HG03521 (cell line): ENCODE data around the gene XDH.

Source experiments
- ATAC-seq: cut with Tn5 transposase; IDR thresholded peaks from one replicate; pipeline ENCODE4 v1.9.1; 2021; ENCODE audit warnings: mild to moderate bottlenecking, moderate library complexity; ENCODE audit not compliant: unreplicated experiment

The XDH gene

GRCh38 chr2:31333046-31333445 is 81.5 kb downstream of the XDH start:
- ATAC-seq, result no peak

DNA sequence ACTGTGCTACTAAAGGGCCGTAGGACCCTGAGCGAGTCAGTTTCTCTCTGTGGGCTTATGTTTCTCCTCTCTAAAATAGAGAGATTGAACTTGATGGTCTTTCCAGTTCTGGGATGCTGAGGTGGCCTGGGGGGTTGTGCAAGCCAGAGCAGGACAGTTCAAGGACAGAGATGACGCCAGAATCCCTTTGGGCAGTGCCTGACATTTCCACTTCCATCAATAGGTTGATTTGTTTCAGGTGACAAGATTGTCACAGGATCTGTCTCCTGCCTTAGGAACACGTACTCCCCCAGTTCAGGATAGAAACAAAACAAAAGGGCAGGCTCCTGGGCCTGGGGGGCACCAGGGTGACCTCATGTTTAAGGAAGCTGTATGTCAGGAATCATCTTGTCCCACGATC is 82.0 kb downstream of the XDH start:
- no peak for ATAC-seq

GRCh38 chr2:31331156-31331555 is 83.4 kb downstream of the XDH start:
- ATAC-seq, result no peak

DNA sequence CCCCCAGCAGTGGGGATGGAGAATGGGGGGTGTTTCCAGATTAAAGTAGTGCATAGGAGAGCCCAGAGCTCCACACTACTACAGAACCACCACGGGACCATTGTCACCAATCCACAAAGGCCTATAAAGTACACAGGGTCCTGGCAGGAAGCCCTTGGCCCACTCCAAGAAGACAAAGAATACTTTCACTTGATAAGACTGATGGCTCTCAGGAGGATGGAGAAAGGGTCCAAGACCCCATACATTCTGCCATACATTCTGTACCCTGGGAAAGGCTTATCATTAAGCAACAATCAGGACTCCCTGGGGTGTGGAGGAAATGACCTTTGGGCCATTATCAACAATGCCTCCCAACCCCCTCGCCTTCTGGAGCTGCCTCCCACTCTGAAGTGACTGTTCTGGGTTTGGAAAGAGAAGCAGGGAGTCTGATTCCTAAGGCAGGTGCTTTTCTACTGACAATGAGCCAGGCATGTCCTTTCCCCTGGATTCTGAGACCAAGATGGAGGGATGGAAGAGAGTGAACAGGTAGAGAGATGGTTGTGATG is 85.4 kb downstream of the XDH start:
- ATAC-seq, result no peak

GRCh38 chr2:31328026-31328425 is 86.5 kb downstream of the XDH start:
- no peak for ATAC-seq

DNA sequence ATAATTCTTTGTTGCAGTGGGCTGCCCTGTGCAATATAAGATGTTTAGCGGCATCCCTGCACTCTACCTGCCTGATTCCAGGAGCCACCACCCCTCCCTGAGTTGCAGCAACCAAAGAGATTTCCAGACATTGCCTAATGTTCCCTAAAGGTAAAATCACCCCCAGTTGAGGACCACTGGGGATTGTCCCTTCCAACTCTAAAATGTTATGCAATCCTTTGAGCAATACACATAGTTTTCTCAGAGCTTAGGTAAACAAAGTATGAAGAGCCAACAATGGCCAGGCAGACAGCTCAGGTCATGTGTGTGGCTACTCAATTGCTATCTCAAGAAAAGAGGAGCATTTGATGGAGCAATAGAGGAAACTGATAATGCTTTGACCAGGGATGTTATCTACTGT is 87.0 kb downstream of the XDH start:
- ATAC-seq, result no peak

DNA sequence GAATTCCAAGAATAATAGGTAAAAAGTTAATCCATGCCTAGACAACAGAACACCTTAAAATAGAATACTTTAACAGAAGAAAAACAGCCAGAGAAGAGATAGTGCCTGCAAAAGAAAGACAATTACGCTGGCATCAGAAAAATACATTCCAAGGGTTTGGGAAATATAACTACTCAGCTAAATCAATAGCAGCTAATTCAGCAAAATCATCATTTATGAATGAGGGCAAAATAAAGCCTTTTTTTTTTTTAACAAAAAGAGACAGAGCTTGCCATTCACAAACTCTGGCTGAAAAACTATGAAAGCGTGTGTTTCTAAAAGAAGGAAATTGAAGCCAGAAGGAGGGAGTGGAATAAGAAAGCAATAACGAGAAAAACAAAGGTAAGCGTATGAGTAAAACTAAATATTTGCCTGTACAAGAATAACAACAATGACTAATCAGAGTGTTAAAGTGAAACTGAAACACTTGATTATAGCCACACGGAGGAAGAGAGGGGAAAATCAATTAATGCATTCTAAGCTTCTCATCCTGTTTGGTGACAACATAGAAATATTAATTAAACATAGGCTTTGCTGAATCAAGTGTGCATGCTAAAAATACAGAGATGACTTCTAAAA is 90.4 kb downstream of the XDH start:
- ATAC-seq, result peak; percentile 91

DNA sequence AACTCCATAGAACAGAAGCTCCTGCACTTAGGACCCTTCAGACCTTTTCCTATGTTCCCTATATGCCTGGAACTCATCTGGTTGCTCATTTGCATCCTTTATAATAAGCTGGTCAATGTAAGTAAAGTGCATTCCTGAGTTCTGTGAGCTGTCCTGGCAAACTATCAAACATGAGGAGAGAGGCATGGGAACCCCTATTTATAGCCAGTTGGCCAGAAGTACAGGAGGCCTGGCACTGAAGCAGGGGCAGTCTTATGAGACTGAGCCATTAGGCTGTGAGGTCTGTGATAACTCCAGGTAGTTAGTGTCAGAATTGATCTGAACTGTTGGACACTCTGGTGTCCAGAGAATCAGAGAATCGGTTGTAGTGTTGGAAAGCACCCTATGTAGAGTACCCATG is 92.2 kb downstream of the XDH start:
- no peak for ATAC-seq

GRCh38 chr2:31319406-31320175 is 95.0 kb downstream of the XDH start:
- ATAC-seq, result no peak

- ATAC-seq, result no peak
Observed at GRCh38 chr2:31318361-31319336, 95.9 kb downstream of the XDH start.

- ATAC-seq, result no peak
Observed at GRCh38 chr2:31317396-31317795, 97.1 kb downstream of the XDH start.

- no peak for ATAC-seq
Observed at GRCh38 chr2:31314761-31315160, 99.8 kb downstream of the XDH start.

- no peak for ATAC-seq
Observed at GRCh38 chr2:31312898-31313297, 101.6 kb downstream of the XDH start.

DNA sequence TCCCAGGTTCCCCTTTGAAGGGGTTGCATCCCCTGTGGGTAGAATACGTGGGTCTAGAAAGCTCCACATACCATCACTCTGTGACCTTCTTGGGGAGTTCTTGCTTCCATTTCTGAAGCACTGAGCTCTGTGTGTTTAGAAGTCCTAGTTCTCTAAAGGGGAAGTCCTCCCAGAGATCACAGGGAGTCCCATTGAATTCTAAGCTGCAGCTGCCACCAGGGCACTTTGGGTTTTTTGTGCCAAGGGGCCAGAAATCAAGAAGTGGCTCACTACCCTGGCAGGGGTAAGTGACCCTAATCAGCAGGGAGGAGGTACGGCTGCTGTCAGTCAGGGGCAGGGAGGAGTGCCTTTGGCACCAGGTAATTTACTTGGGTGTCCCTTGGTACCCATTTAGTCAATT is 109.7 kb downstream of the XDH start:
- ATAC-seq, result no peak

DNA sequence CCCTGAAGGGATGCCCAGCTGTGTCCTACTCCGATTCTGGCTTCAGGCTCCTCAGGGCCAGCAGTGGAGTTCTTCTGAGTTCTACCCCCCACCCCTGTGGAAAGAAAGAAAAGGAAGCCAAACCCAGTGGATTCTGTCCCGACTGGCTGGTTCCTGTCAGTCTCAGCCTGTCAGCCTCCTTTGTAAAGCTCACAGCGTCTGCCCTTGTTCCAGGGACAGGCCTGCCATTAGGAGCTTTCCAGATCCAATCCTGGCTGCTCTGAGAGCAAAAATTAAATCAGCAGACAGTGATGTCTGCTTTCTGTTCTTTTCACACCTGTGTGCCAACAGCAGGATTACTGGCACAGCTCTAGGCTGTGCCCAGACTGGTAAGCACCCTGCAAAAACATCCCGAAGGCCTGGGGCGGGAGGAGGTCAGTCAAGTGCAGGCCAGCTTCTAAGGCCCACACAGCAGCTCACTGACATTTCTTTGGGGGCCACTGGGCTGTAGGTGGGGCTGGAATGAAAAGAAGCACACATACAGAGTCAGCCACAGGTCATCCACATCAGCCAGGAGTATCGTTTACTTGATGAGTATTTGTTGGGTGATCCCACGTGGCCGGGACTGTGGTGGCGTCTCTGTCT is 111.5 kb downstream of the XDH start:
- no peak for ATAC-seq

DNA sequence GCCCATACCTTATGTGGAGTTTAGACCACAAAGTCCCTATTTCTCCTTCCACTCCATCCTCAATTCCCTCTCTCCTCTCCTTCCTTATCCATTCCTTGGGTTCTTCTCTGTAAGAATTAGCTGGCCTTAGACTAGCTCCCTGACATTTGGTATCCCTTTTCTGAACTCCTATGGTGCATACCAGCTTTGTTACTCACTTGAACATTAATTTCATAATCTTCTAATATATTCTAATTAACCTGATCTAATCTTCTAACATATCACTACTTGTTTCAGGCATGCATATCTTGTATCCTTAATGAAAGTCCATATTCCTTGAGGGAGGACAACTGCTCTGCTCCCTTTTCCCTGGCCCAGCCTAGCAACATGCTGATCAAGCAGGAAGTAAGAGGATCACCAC is 114.2 kb downstream of the XDH start:
- ATAC-seq, result no peak

GRCh38 chr2:31299547-31299946 is 115.0 kb downstream of the XDH start:
- no peak for ATAC-seq

DNA sequence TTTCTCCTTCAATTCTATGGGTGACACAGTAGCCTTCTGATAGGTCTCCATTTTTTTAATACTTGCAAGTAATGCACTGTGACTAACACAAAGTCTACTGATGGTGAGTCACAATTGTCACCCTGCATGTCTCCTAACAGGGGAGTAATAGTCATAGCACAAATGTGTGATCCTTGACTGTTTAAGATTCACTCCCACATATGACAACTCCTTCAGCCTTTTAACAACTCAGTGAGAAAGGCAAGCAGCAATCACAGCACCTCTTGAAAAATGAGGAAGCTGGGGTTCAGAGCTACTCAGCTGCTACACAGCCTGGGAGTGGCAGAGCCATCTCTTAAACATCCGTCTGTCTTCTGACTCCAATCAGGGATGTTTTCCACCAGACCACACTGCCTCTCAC is 116.8 kb downstream of the XDH start:
- no peak for ATAC-seq

DNA sequence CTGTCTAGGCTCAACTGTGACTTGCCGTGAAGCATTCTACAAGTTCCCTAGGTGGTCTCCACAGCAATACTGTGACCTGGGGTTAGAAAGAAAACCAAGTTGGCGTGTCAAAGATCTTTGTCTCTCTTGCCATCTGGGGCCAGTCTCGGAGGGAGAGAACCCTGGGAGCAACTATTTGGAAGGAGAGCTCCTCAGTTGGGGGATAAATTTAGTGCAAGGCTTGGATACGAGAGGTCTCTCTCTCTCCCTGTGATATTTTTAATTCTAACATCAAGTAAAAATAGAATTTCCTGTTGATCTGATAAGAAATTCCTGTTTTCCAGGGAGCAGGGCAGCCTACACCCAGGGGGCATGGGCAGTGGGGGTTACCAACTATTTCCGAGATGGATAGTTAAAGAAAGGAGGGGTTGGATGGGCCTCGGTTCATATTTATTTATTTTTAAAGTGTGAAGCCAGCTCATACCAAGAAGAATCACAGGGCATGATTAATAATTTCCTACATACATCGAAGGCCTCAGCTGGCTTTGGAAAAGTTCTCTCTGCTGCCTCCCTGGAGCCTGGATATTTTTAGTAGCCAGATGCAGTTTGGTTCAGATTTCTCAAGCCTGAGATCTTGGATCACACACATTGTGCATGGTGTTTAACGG is 117.8 kb downstream of the XDH start:
- ATAC-seq, result no peak

DNA sequence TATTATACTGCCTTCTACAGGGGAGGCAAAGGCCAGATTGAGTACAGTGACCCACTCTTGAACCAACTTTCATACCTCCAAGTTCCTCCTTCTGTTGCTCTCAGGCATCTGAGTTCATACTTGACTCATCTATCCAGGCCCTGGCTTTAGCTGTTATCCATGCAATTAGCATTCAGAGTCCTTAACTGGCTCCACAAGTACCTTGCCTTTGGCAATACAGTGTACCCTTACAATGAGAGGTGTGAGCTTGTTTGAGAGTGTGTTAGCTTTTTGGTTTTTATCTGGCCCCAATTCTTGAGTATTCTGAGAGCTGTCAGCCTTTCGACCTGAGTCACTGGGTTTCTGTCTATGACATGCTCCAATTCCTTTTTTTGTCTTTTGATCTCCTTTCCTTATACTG is 120.3 kb downstream of the XDH start:
- no peak for ATAC-seq
